Endothelial cell of umbilical vein (primary cell): ENCODE measurements around the gene ATP1B1. TPM values are rescaled to one million over a fixed set of nuclear protein-coding genes. Genes with fewer than 3 reads are reported as not detected.

Experiments
- BruUV-seq: library from RNA; stranded (reverse); fragments of 400-500 nt; replicated peaks from 2 replicates; lab custom pipeline; 2021; lab: Mats Ljungman, UMichigan
- CTCF ChIA-PET: fragments of 300-600, 350-600 bp; sonication (Branson Sonifier 250); formaldehyde crosslinking; loops from one replicate; lab custom pipeline; 2021; ENCODE audit warnings: antibody characterized with exemption, inconsistent platforms; lab: Charles Lee
- POLR2A ChIA-PET: fragments of 300-600, 350-600 bp; sonication (Branson Sonifier 250); formaldehyde crosslinking; loops from one replicate; lab custom pipeline; 2021; ENCODE audit warnings: antibody characterized with exemption, inconsistent platforms; lab: Charles Lee
- DNase-seq: peaks from one replicate; pipeline ENCODE4 v3.0.0-alpha.2; 2011; ENCODE audit warnings: low read depth, low spot score
- FAIRE-seq: peaks from 2 replicates; lab custom pipeline; 2011; peaks lifted over from hg19 to GRCh38; lab: Jason Lieb, UNC
- H2AFZ ChIP-seq: 2 replicates; pipeline ENCODE4 v1.6.0; 2012; ENCODE audit warnings: low read depth, low read length, control low read depth, inconsistent platforms
- H3K27ac ChIP-seq: 2 replicates; pipeline ENCODE4 v1.5.1; 2011; ENCODE audit warnings: low read depth, mild to moderate bottlenecking, control low read depth, low read length, moderate library complexity; ENCODE audit not compliant: insufficient read depth
- H3K27me3 ChIP-seq, 2 experiments: 2 replicates each; pipeline versions ENCODE4 v1.6.0 to v1.6.1; 2011; ENCODE audit warnings: low read length in 2 of 2, mixed read lengths in 1 of 2; ENCODE audit not compliant: control insufficient read depth in 2 of 2, insufficient read depth in 2 of 2
- H3K36me3 ChIP-seq, 2 experiments: 2 replicates in 1 of 2; 3 replicates in 1 of 2; pipeline ENCODE4 v1.5.1; 2011; ENCODE audit warnings: low read length in 2 of 2, mild to moderate bottlenecking in 1 of 2, moderate library complexity in 1 of 2; ENCODE audit not compliant: control insufficient read depth in 2 of 2, insufficient read depth in 2 of 2; ENCODE audit errors: extremely low read depth in 1 of 2
- H3K4me1 ChIP-seq: 3 replicates; pipeline ENCODE4 v1.5.1; 2011; ENCODE audit warnings: mild to moderate bottlenecking, low read length; ENCODE audit not compliant: control insufficient read depth, insufficient read depth; ENCODE audit errors: extremely low read depth
- H3K4me2 ChIP-seq: 2 replicates; pipeline ENCODE4 v1.6.1; 2011; ENCODE audit warnings: low read length, control low read depth, mixed read lengths; ENCODE audit not compliant: insufficient read depth
- H3K4me3 ChIP-seq, 3 experiments: fragments of 200-600 bp in 1 of 3; sonication (generic), shearing (Covaris generic) in 1 of 3; replicated peaks in 1 of 3; 2 replicates each; pipeline ENCODE4 v1.5.1; 2011 to 2016; ENCODE audit warnings: control low read depth in 3 of 3, low read length in 3 of 3, mild to moderate bottlenecking in 2 of 3, inconsistent platforms in 1 of 3, low read depth in 1 of 3, moderate library complexity in 1 of 3; ENCODE audit not compliant: insufficient read depth in 1 of 3
- H3K79me2 ChIP-seq: 2 replicates; pipeline ENCODE4 v1.6.0; 2012; ENCODE audit warnings: low read length, inconsistent platforms; ENCODE audit not compliant: control insufficient read depth, insufficient read depth
- H3K9ac ChIP-seq: replicated peaks from 2 replicates; pipeline ENCODE3; 2011; ENCODE audit warnings: low read length, control low read depth; ENCODE audit not compliant: insufficient read depth; ENCODE audit errors: extremely low read depth
- H3K9me1 ChIP-seq: replicated peaks from 3 replicates; pipeline ENCODE4 v1.6.0; 2011; ENCODE audit warnings: mild to moderate bottlenecking, low read length; ENCODE audit not compliant: control insufficient read depth, insufficient read depth; ENCODE audit errors: extremely low read depth
- H3K9me3 ChIP-seq: replicated peaks from 2 replicates; pipeline ENCODE4 v1.5.1; 2012; ENCODE audit warnings: low read length, inconsistent platforms; ENCODE audit not compliant: control insufficient read depth, insufficient read depth
- H4K20me1 ChIP-seq: replicated peaks from 2 replicates; pipeline ENCODE3; 2011; ENCODE audit warnings: mild to moderate bottlenecking, low read length; ENCODE audit not compliant: control insufficient read depth, insufficient read depth; ENCODE audit errors: extremely low read depth
- EZH2 ChIP-seq: IDR thresholded peaks from 2 replicates; pipeline ENCODE4 v1.6.1; 2012; ENCODE audit warnings: borderline replicate concordance, low read depth, mild to moderate bottlenecking, moderate library complexity, low read length, inconsistent platforms; ENCODE audit not compliant: severe bottlenecking
- FOS ChIP-seq: IDR thresholded peaks from 2 replicates; pipeline ENCODE4 v1.6.1; 2011; ENCODE audit warnings: mild to moderate bottlenecking, low read length, moderate library complexity, borderline replicate concordance; ENCODE audit not compliant: insufficient read depth
- GATA2 ChIP-seq: IDR thresholded peaks from 2 replicates; pipeline ENCODE4 v1.7.0; 2011; ENCODE audit warnings: low read depth, mild to moderate bottlenecking, moderate library complexity, mixed read lengths, low read length; ENCODE audit not compliant: insufficient read length, insufficient read depth
- JUN ChIP-seq: IDR thresholded peaks from 2 replicates; pipeline ENCODE4 v1.6.1; 2011; ENCODE audit warnings: borderline replicate concordance, low read depth; ENCODE audit not compliant: insufficient read length, insufficient read depth
- MAX ChIP-seq: IDR thresholded peaks from 2 replicates; pipeline ENCODE4 v1.6.1; 2011; ENCODE audit not compliant: insufficient read depth, insufficient read length
- MYC ChIP-seq: IDR thresholded peaks from one replicate; pipeline ENCODE4 v1.6.1; 2011; ENCODE audit warnings: mild to moderate bottlenecking, low read depth, low read length
- POLR2A ChIP-seq: IDR thresholded peaks from 2 replicates; pipeline ENCODE4 v1.6.1; 2012; ENCODE audit warnings: low read depth, mild to moderate bottlenecking, control low read depth, low read length
- POLR2AphosphoS5 ChIP-seq: IDR thresholded peaks from 2 replicates; pipeline ENCODE4 v1.6.1; 2012; ENCODE audit warnings: low read depth, mild to moderate bottlenecking, control low read depth, low read length, moderate library complexity; ENCODE audit not compliant: insufficient read depth
- dilution Hi-C: fragments of 300-500 bp; cut with MboI; formaldehyde crosslinking; loops from one replicate; pipeline ENCODE4 v1.15.0; 2019; ENCODE audit warnings: low sequenced_read_pairs; ENCODE audit not compliant: extremely low pct_ligation_motif_present
- intact Hi-C: fragments of 100-400 bp; cut with micrococcal nuclease; formaldehyde crosslinking; loops from one replicate; pipeline ENCODE4 v1.10.0; 2022
- polyA plus RNA-seq, 4 experiments: library from polyadenylated mRNA; depleted of rRNA in 3 of 4; stranded (reverse) in 3 of 4; unstranded in 1 of 4; fragments of >200 nt; gene quantifications; 2 replicates each; pipeline versions ENCODE4 v1.2.1 to v1.2.3, GENCODE V29; 2011 to 2012; ENCODE audit warnings: missing spikeins in 1 of 4
- total RNA-seq: library from RNA; stranded (reverse); gene quantifications from 2 replicates; pipeline ENCODE4 v1.2.3, GENCODE V29; 2021
- TF ChIP-seq, protein P1 (sequence below), 2 donors: IDR thresholded peaks; 1 replicate in 1 of 2; 2 replicates in 1 of 2; pipeline ENCODE4 v1.5.1; 2011; ENCODE audit warnings: low read length in 2 of 2, mild to moderate bottlenecking in 2 of 2, moderate library complexity in 2 of 2, control low read depth in 1 of 2, inconsistent platforms in 1 of 2, low read depth in 1 of 2; ENCODE audit not compliant: insufficient read depth in 1 of 2; ENCODE audit errors: extremely low read depth in 1 of 2

ATP1B1 gene
- total and polyA plus RNA-seq, 2 donors (not counting 3 experiments of a cell fraction or from before 2014, with no cell fraction given) = 14.3 to 56.1 TPM

DNA sequence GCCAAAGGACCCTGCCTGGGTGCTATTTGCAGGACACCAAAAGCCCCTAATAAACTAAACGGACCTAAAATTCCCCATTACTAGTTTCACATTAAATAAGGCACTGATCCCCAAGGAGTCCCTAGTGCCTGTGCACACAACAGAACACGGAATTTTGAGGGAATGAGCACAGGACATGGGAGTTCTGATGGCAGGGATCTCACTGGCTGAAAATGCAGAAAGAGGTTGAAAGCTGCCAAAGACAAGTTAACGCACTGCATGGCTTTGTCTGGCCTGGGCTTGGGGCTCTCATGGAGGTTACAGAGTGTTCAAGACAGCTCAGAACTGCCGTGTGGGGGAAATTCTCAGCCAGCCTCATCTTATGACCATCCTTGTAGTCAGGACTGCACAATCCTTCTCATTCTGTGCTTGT lies 15.6 kb upstream of the ATP1B1 start:
- dilution Hi-C loops = no loop called here
- Histone ChIP-seq H3K4me2 (no peak overlapping the region), H3K79me2 (no peaks in the 10 kb centered on the region), H3K36me3 (no peaks in the 10 kb centered on the region), H3K4me1 (no peaks in the 10 kb centered on the region), H3K4me3 (no peak overlapping the region), H4K20me1 (no peaks in the 10 kb centered on the region), H2AFZ (no peak overlapping the region), H3K9me1 (no peaks in the 10 kb centered on the region), H3K27me3 (peaks cover 0 to 2% of the 10 kb centered on the region in 2 experiments), H3K9me3 (no peaks in the 10 kb centered on the region), H3K9ac (no peak overlapping the region), H3K27ac (no peak overlapping the region)
- no TSS peak for BruUV-seq
- FAIRE-seq = no peak
- intact Hi-C loops = no loop called here
- no peak for TF ChIP-seq FOS
- TF ChIP-seq, protein P1, sequence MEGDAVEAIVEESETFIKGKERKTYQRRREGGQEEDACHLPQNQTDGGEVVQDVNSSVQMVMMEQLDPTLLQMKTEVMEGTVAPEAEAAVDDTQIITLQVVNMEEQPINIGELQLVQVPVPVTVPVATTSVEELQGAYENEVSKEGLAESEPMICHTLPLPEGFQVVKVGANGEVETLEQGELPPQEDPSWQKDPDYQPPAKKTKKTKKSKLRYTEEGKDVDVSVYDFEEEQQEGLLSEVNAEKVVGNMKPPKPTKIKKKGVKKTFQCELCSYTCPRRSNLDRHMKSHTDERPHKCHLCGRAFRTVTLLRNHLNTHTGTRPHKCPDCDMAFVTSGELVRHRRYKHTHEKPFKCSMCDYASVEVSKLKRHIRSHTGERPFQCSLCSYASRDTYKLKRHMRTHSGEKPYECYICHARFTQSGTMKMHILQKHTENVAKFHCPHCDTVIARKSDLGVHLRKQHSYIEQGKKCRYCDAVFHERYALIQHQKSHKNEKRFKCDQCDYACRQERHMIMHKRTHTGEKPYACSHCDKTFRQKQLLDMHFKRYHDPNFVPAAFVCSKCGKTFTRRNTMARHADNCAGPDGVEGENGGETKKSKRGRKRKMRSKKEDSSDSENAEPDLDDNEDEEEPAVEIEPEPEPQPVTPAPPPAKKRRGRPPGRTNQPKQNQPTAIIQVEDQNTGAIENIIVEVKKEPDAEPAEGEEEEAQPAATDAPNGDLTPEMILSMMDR (IDR thresholded peaks at IDR 0.05; ENCODE audit: extremely low read depth in 1 of 2, insufficient read depth in 1 of 2, low read depth in 1 of 2, low read length in 2 of 2) = no peak
- TF ChIP-seq POLR2A = no peak
- TF ChIP-seq GATA2 = no peak
- no peak for TF ChIP-seq EZH2
- no peak for TF ChIP-seq POLR2AphosphoS5
- no peak for TF ChIP-seq JUN
- no peak for TF ChIP-seq MAX
- TF ChIP-seq MYC = no peak
- POLR2A ChIA-PET = no interaction called here
- CTCF ChIA-PET = interaction anchor here (1.4 to 2.2 kb wide), 3 partner anchors 10 to 257 kb away, joined by 3 to 9 read pairs (median 6); no protein-coding TSS in a partner anchor
- no peak for DNase-seq
